Liver (tissue), 9 donors: Measurements from ENCODE around the gene SLC36A3. TPM values are rescaled to one million over a fixed set of nuclear protein-coding genes. Genes with fewer than 3 reads are reported as not detected.

Source experiments
- DNase-seq: peaks from one replicate; pipeline ENCODE4 v3.0.0-alpha.2; 2017; ENCODE audit warnings: low spot score
- H3K27ac ChIP-seq, 2 donors: one replicate each; pipeline ENCODE4 v1.7.0; 2013; ENCODE audit warnings: inconsistent platforms in 2 of 2, low read length in 2 of 2, control low read depth in 1 of 2, low read depth in 1 of 2, mild to moderate bottlenecking in 1 of 2
- H3K27me3 ChIP-seq, 4 donors: one replicate each; pipeline versions ENCODE4 v1.6.1 to v1.7.0; 2013; ENCODE audit warnings: low read length in 3 of 4, inconsistent platforms in 1 of 4, mild to moderate bottlenecking in 1 of 4, moderate library complexity in 1 of 4; ENCODE audit not compliant: control insufficient read depth in 4 of 4, insufficient read depth in 4 of 4
- H3K36me3 ChIP-seq, 4 donors: one replicate each; pipeline versions ENCODE4 v1.6.1 to v1.7.0; 2013; ENCODE audit warnings: low read length in 3 of 4, mild to moderate bottlenecking in 3 of 4, low read depth in 1 of 4, moderate library complexity in 1 of 4; ENCODE audit not compliant: control insufficient read depth in 4 of 4, insufficient read depth in 3 of 4
- H3K4me1 ChIP-seq, 4 donors: one replicate each; pipeline versions ENCODE4 v1.6.1 to v1.7.0; 2013; ENCODE audit warnings: low read length in 3 of 4, mild to moderate bottlenecking in 3 of 4, moderate library complexity in 1 of 4; ENCODE audit not compliant: control insufficient read depth in 4 of 4, insufficient read depth in 4 of 4
- H3K4me3 ChIP-seq, 3 donors: one replicate each; pipeline versions ENCODE4 v1.6.1 to v1.7.0; 2013; ENCODE audit warnings: low read length in 3 of 3, control low read depth in 1 of 3, low read depth in 1 of 3, mild to moderate bottlenecking in 1 of 3
- H3K9ac ChIP-seq, 2 donors: one replicate each; pipeline ENCODE4 v1.7.0; 2013; ENCODE audit warnings: low read length in 2 of 2, mild to moderate bottlenecking in 2 of 2, moderate library complexity in 2 of 2, control low read depth in 1 of 2, low read depth in 1 of 2
- H3K9me3 ChIP-seq, 4 donors: one replicate each; pipeline versions ENCODE4 v1.6.1 to v1.7.0; 2013; ENCODE audit warnings: low read length in 3 of 4; ENCODE audit not compliant: control insufficient read depth in 4 of 4
- ATF3 ChIP-seq: IDR thresholded peaks from 2 replicates; pipeline ENCODE4 v1.6.1; 2016; ENCODE audit warnings: antibody characterized with exemption
- CTCF ChIP-seq: fragments of 150-350 bp; IDR thresholded peaks from 2 replicates; pipeline ENCODE4 v1.5.1; 2017; ENCODE audit warnings: improper control_type of control experiment, low read depth, low read length; ENCODE audit not compliant: missing input control
- EGR1 ChIP-seq, 2 donors: IDR thresholded peaks; 2 replicates each; pipeline ENCODE4 v1.6.1; 2016 to 2018; ENCODE audit warnings: antibody characterized with exemption in 2 of 2, low read depth in 2 of 2
- FOXA1 ChIP-seq: IDR thresholded peaks from 2 replicates; pipeline ENCODE4 v1.6.1; 2016; ENCODE audit warnings: antibody characterized with exemption
- FOXA2 ChIP-seq: IDR thresholded peaks from 2 replicates; pipeline ENCODE4 v1.6.1; 2016; ENCODE audit warnings: antibody characterized with exemption
- GABPA ChIP-seq, 2 donors: IDR thresholded peaks in 1 of 2; conservative IDR thresholded peaks in 1 of 2; 2 replicates each; pipeline ENCODE4 v1.6.1; 2016; ENCODE audit warnings: antibody characterized with exemption in 2 of 2, mild to moderate bottlenecking in 1 of 2, moderate library complexity in 1 of 2
- HNF4A ChIP-seq, 2 donors: conservative IDR thresholded peaks; 2 replicates each; pipeline ENCODE4 v1.6.1; 2016; ENCODE audit warnings: antibody characterized with exemption in 2 of 2, mild to moderate bottlenecking in 2 of 2
- HNF4G ChIP-seq: IDR thresholded peaks from 2 replicates; pipeline ENCODE4 v1.6.1; 2016; ENCODE audit warnings: antibody characterized with exemption
- MAX ChIP-seq: IDR thresholded peaks from 2 replicates; pipeline ENCODE4 v1.6.1; 2016; ENCODE audit warnings: antibody characterized with exemption
- NR2F2 ChIP-seq: IDR thresholded peaks from 2 replicates; pipeline ENCODE4 v1.6.1; 2016; ENCODE audit warnings: antibody characterized with exemption
- RAD21 ChIP-seq, 2 donors: IDR thresholded peaks; 2 replicates each; pipeline ENCODE4 v1.6.1; 2016; ENCODE audit warnings: antibody characterized with exemption in 2 of 2, mild to moderate bottlenecking in 2 of 2
- REST ChIP-seq: IDR thresholded peaks from 2 replicates; pipeline ENCODE4 v1.6.1; 2016; ENCODE audit warnings: antibody characterized with exemption, mild to moderate bottlenecking
- RXRA ChIP-seq, 2 donors: IDR thresholded peaks; 2 replicates each; pipeline ENCODE4 v1.6.1; 2017 to 2018; ENCODE audit warnings: antibody characterized with exemption in 2 of 2, mild to moderate bottlenecking in 1 of 2
- SP1 ChIP-seq: IDR thresholded peaks from 2 replicates; pipeline ENCODE4 v1.6.1; 2018; ENCODE audit warnings: antibody characterized with exemption, mild to moderate bottlenecking
- TAF1 ChIP-seq: conservative IDR thresholded peaks from 2 replicates; pipeline ENCODE4 v1.6.1; 2016; ENCODE audit warnings: antibody characterized with exemption, mild to moderate bottlenecking
- YY1 ChIP-seq: IDR thresholded peaks from 2 replicates; pipeline ENCODE4 v1.6.1; 2016; ENCODE audit warnings: antibody characterized with exemption, mild to moderate bottlenecking
- ZBTB33 ChIP-seq: IDR thresholded peaks from 2 replicates; pipeline ENCODE4 v1.6.1; 2016; ENCODE audit warnings: antibody characterized with exemption
- WGBS: extraction: QIAGEN DNeasy Blood & Tissue Kit; methylation state at CpG from one replicate; pipeline ENCODE4 v1.1.7; 2013; 5-methylcytosine and 5-hydroxymethylcytosine counted together
- polyA plus RNA-seq, 2 donors: library from polyadenylated mRNA; stranded (reverse) in 1 of 2; unstranded in 1 of 2; fragments of 200-250 nt in 1 of 2; fragments of >200 nt in 1 of 2; fragmentation: Nextera tagmentation in 1 of 2; extraction: Ambion mirVana in 1 of 2; gene quantifications; one replicate each; pipeline versions ENCODE4 v1.2.1 to v1.2.3, GENCODE V29; 2013 to 2015
- total RNA-seq, 2 donors: library from RNA; depleted of rRNA; stranded (reverse); fragments of >200 nt; gene quantifications; one replicate each; pipeline ENCODE4 v1.2.3, GENCODE V29; 2014
- donor health status: healthy.
- donor health status: healthy.
- donor health status: healthy.
- donor health status: healthy.
- donor health status: healthy.

Gene SLC36A3
- total and polyA plus RNA-seq, 4 donors, result not detected

GRCh38 chr5:151338734-151339133 lies 35.2 kb upstream of the SLC36A3 start:
- no peaks in the 10 kb centered on the region for H3K36me3 ChIP-seq
- 66% methylated on average over 4 of the region's 4 CpGs for WGBS
- no peak overlapping the region for H3K4me3 ChIP-seq
- H3K27me3 ChIP-seq, result peaks cover 0 to 8% (median 2%) of the 10 kb centered on the region in 4 donors
- no peaks in the 10 kb centered on the region for H3K9me3 ChIP-seq
- TF ChIP-seq HNF4G (no peak), ZBTB33 (no peak), NR2F2 (no peak), RXRA (IDR thresholded peaks at IDR 0.05) (no peak), EGR1 (IDR thresholded peaks at IDR 0.05; ENCODE audit: low read depth in 2 of 2) (no peak), GABPA (IDR thresholded peaks at IDR 0.05 in 1 of 2, conservative IDR thresholded peaks at IDR 0.05 in 1 of 2) (no peak), REST (no peak), RAD21 (IDR thresholded peaks at IDR 0.05) (no peak), SP1 (no peak), CTCF (no peak), MAX (no peak), YY1 (no peak), FOXA1 (no peak), ATF3 (no peak), HNF4A (conservative IDR thresholded peaks at IDR 0.05) (no peak), TAF1 (no peak)
- no peak overlapping the region for H3K27ac ChIP-seq
- no peak for DNase-seq
- H3K4me1 ChIP-seq, result no peaks in the 10 kb centered on the region
- no peak overlapping the region for H3K9ac ChIP-seq

- Histone ChIP-seq H3K9me3 (no peaks in the 10 kb centered on the region), H3K36me3 (no peaks in the 10 kb centered on the region), H3K4me1 (no peaks in the 10 kb centered on the region), H3K4me3 (no peak overlapping the region), H3K27ac (no peak overlapping the region), H3K27me3 (peaks cover 0 to 2% (median under 1%) of the 10 kb centered on the region in 4 donors), H3K9ac (no peak overlapping the region)
- DNase-seq, result no peak
- 92% methylated on average over 2 of the region's 2 CpGs for WGBS
- no peak for TF ChIP-seq FOXA2
- TF ChIP-seq HNF4A (conservative IDR thresholded peaks at IDR 0.05), result no peak
- TF ChIP-seq ZBTB33, result no peak
- no peak for TF ChIP-seq CTCF
- TF ChIP-seq HNF4G, result no peak
- no peak for TF ChIP-seq ATF3
- no peak for TF ChIP-seq MAX
- TF ChIP-seq FOXA1, result no peak
Measured at GRCh38 chr5:151332857-151333256, 29.3 kb upstream of the SLC36A3 start.
